IMR-90 (cell line): Measurements from ENCODE around the gene RNF133. TPM values are rescaled to one million over a fixed set of nuclear protein-coding genes. Genes with fewer than 3 reads are reported as not detected.

Experiments used
- ATAC-seq: fragments of 200-7000 bp; cut with Tn5 transposase; 2 replicates; pipeline ENCODE4 v1.9.1; 2020; ENCODE audit warnings: low read depth, mild to moderate bottlenecking, moderate library complexity
- BruUV-seq: library from RNA; stranded (reverse); fragments of 400-500 nt; replicated peaks from 2 replicates; lab custom pipeline; 2021; lab: Mats Ljungman, UMichigan
- CTCF ChIA-PET: fragments of 300-600 bp; formaldehyde crosslinking; extraction: SDS; loops from one replicate; lab custom pipeline; 2021; ENCODE audit warnings: antibody characterized with exemption; lab: Yijun Ruan, JAX
- POLR2A ChIA-PET: fragments of 300-600 bp; sonication (Branson Sonifier 250); formaldehyde crosslinking; loops from one replicate; lab custom pipeline; 2022; ENCODE audit warnings: antibody characterized with exemption; ENCODE audit not compliant: unreplicated experiment; lab: Charles Lee
- DNase-seq: peaks from one replicate; pipeline ENCODE4 v3.0.0; 2013
- H2AFZ ChIP-seq: replicated peaks from 2 replicates; pipeline ENCODE3; 2013; ENCODE audit warnings: low read length, mild to moderate bottlenecking; ENCODE audit not compliant: poor library complexity
- H2AK5ac ChIP-seq: 2 replicates; pipeline ENCODE4 v1.6.1; 2013; ENCODE audit warnings: low read depth, low read length, inconsistent platforms
- H2AK9ac ChIP-seq: replicated peaks from 2 replicates; pipeline ENCODE3; 2013; ENCODE audit warnings: mild to moderate bottlenecking, low read depth, low read length, moderate library complexity; ENCODE audit not compliant: poor library complexity
- H2BK120ac ChIP-seq: 2 replicates; pipeline ENCODE4 v1.6.1; 2013; ENCODE audit warnings: low read depth, low read length, inconsistent platforms
- H2BK15ac ChIP-seq: 3 replicates; pipeline ENCODE4 v1.6.1; 2013; ENCODE audit warnings: low read depth, low read length, inconsistent platforms
- H2BK20ac ChIP-seq: 2 replicates; pipeline ENCODE4 v1.6.1; 2013; ENCODE audit warnings: low read depth, mild to moderate bottlenecking, inconsistent platforms, low read length, moderate library complexity
- H2BK5ac ChIP-seq: 2 replicates; pipeline ENCODE4 v1.6.1; 2013; ENCODE audit warnings: mild to moderate bottlenecking, low read depth, low read length, inconsistent platforms; ENCODE audit not compliant: poor library complexity, severe bottlenecking
- H3K14ac ChIP-seq: replicated peaks from 2 replicates; pipeline ENCODE4 v1.6.1; 2013; ENCODE audit warnings: low read depth, low read length, inconsistent platforms
- H3K18ac ChIP-seq: 2 replicates; pipeline ENCODE4 v1.6.1; 2013; ENCODE audit warnings: low read depth, low read length, control low read depth
- H3K23ac ChIP-seq: 2 replicates; pipeline ENCODE4 v1.6.1; 2013; ENCODE audit warnings: low read depth, low read length, inconsistent platforms
- H3K27ac ChIP-seq: 2 replicates; pipeline ENCODE4 v1.5.1; 2013; ENCODE audit warnings: mild to moderate bottlenecking, control low read depth, low read length; ENCODE audit not compliant: insufficient read depth
- H3K27me3 ChIP-seq: 2 replicates; pipeline ENCODE4 v1.6.1; 2013; ENCODE audit warnings: low read length; ENCODE audit not compliant: control insufficient read depth, insufficient read depth
- H3K36me3 ChIP-seq: 2 replicates; pipeline ENCODE4 v1.6.1; 2013; ENCODE audit warnings: low read length, mixed read lengths; ENCODE audit not compliant: control insufficient read depth, insufficient read depth
- H3K4ac ChIP-seq: 2 replicates; pipeline ENCODE4 v1.6.1; 2013; ENCODE audit warnings: low read depth, low read length, inconsistent platforms
- H3K4me1 ChIP-seq: 2 replicates; pipeline ENCODE4 v1.6.1; 2013; ENCODE audit warnings: low read length, mixed read lengths; ENCODE audit not compliant: control insufficient read depth, insufficient read depth
- H3K4me2 ChIP-seq: 2 replicates; pipeline ENCODE4 v1.6.1; 2013; ENCODE audit warnings: low read depth, mild to moderate bottlenecking, control low read depth, low read length, moderate library complexity
- H3K4me3 ChIP-seq: 2 replicates; pipeline ENCODE4 v1.5.1; 2013; ENCODE audit warnings: low read depth, mild to moderate bottlenecking, control low read depth, low read length, moderate library complexity; ENCODE audit not compliant: insufficient read depth
- H3K56ac ChIP-seq: 2 replicates; pipeline ENCODE4 v1.6.1; 2013; ENCODE audit warnings: low read length, inconsistent platforms; ENCODE audit not compliant: insufficient read depth; ENCODE audit errors: extremely low read depth
- H3K79me1 ChIP-seq, 2 experiments: 2 replicates each; pipeline ENCODE4 v1.6.1; 2013; ENCODE audit warnings: low read length in 2 of 2, inconsistent platforms in 1 of 2, low read depth in 1 of 2
- H3K9ac ChIP-seq: 2 replicates; pipeline ENCODE4 v1.6.1; 2013; ENCODE audit warnings: low read depth, low read length, control low read depth
- H3K9me1 ChIP-seq: 2 replicates; pipeline ENCODE4 v1.6.1; 2013; ENCODE audit warnings: low read length, inconsistent platforms; ENCODE audit not compliant: insufficient read depth
- H3K9me3 ChIP-seq: 2 replicates; pipeline ENCODE4 v1.6.1; 2013; ENCODE audit warnings: low read length; ENCODE audit not compliant: control insufficient read depth, insufficient read depth
- H4K20me1 ChIP-seq: 2 replicates; pipeline ENCODE4 v1.6.1; 2013; ENCODE audit warnings: low read length, inconsistent platforms; ENCODE audit not compliant: insufficient read depth
- H4K5ac ChIP-seq: 2 replicates; pipeline ENCODE4 v1.6.1; 2013; ENCODE audit warnings: mild to moderate bottlenecking, low read depth, low read length, control low read depth
- H4K8ac ChIP-seq, 2 experiments: 2 replicates each; pipeline ENCODE4 v1.6.1; 2013; ENCODE audit warnings: low read depth in 2 of 2, low read length in 2 of 2, control low read depth in 1 of 2, inconsistent platforms in 1 of 2
- H4K91ac ChIP-seq: 2 replicates; pipeline ENCODE4 v1.6.1; 2013; ENCODE audit warnings: low read depth, low read length, inconsistent platforms; ENCODE audit not compliant: insufficient read depth
- RAD21 ChIP-seq: IDR thresholded peaks from 2 replicates; pipeline ENCODE4 v1.6.1; 2012; ENCODE audit warnings: low read length, improper control_type of control experiment
- WGBS, 2 experiments: methylation state at CpG; one replicate each; pipeline versions ENCODE4 v1.1.5 to v1.1.7; 2013; ENCODE audit warnings: missing lambda C conversion rate in 2 of 2; ENCODE audit not compliant: insufficient read length in 1 of 2; ENCODE audit errors: extremely low coverage in 2 of 2; 5-methylcytosine and 5-hydroxymethylcytosine counted together
- dilution Hi-C: fragments of 300-500 bp; cut with HindIII; formaldehyde crosslinking; loops from one replicate; pipeline ENCODE4 v1.14.3; 2018; ENCODE audit warnings: low sequenced_read_pairs; ENCODE audit not compliant: unreplicated experiment
- in situ Hi-C: fragments of 300-500 bp; cut with MboI; formaldehyde crosslinking; loops from 3 replicates; pipeline ENCODE4 v1.14.3; 2019; ENCODE audit warnings: low sequenced_read_pairs, inconsistent platforms, mixed read lengths
- intact Hi-C: fragments of 100-400 bp; cut with micrococcal nuclease; formaldehyde crosslinking; loops from 2 replicates; pipeline ENCODE4 v1.10.0; 2022
- polyA plus RNA-seq, 3 experiments: library from polyadenylated mRNA; depleted of rRNA; stranded (reverse); fragments of >200 nt; gene quantifications; 2 replicates each; pipeline ENCODE4 v1.2.3, GENCODE V29; 2012; ENCODE audit warnings: low replicate concordance in 1 of 3
- total RNA-seq: library from RNA; depleted of rRNA; stranded (reverse); fragments of >200 nt; gene quantifications from 2 replicates; pipeline ENCODE4 v1.2.3, GENCODE V29; 2012

The RNF133 gene
- total and polyA plus RNA-seq, 2 of the 4 experiments (the other 2 are of a cell fraction) = not detected

DNA sequence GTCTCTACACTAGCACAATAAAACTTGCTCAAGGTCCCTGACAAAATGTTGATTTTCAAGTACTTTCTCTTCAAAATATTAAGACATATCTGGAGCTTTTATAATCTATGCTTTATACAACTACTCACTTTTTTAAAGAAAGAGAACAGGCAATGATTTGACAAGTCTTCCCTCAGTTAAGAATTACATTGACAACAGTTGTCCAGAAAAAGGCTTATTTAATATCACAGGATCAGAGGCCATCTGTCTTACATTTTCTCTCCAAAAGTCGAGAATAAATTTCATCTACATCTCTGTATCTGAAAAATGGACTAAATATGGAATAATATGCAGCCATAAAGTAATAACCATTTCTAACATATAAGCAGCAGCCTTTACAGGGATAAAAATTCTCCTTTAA lies 12.0 kb upstream of the RNF133 start:
- BruUV-seq = no TSS peak
- dilution Hi-C loops = no loop called here
- H2BK5ac ChIP-seq = no peak overlapping the region

More for the DNA sequence above, 12.0 kb upstream of the RNF133 start:
- H4K20me1 ChIP-seq = no peaks in the 10 kb centered on the region
- H2AK9ac ChIP-seq = no peak overlapping the region
- H3K23ac ChIP-seq = no peak overlapping the region
- H4K8ac ChIP-seq = no peak overlapping the region
- POLR2A ChIA-PET = no interaction called here
- H3K14ac ChIP-seq = no peak overlapping the region
- H3K27me3 ChIP-seq = no peaks in the 10 kb centered on the region
- no peak overlapping the region for H3K27ac ChIP-seq
- TF ChIP-seq RAD21 = no peak
- H3K18ac ChIP-seq = no peak overlapping the region
- H2BK20ac ChIP-seq = no peak overlapping the region
- ATAC-seq (no peak), DNase-seq (no peak)
- no peak overlapping the region for H4K91ac ChIP-seq
- no peaks in the 10 kb centered on the region; the same call in 1 of the 2 replicates for H3K9me3 ChIP-seq
- H2AFZ ChIP-seq = no peak overlapping the region
- H2AK5ac ChIP-seq = no peak overlapping the region
- no peaks in the 10 kb centered on the region for H3K79me1 ChIP-seq
- H3K4me1 ChIP-seq = no peaks in the 10 kb centered on the region
- H2BK15ac ChIP-seq = no peak overlapping the region
- no peaks in the 10 kb centered on the region for H3K36me3 ChIP-seq
- no peak overlapping the region for H3K56ac ChIP-seq
- no CpG with 5 or more reads among the region's 1 CpG for WGBS, 2 experiments
- intact Hi-C loops (no loop called here), in situ Hi-C loops (no loop called here)
- no peak overlapping the region for H3K4ac ChIP-seq
- CTCF ChIA-PET = no interaction called here
- H4K5ac ChIP-seq = no peak overlapping the region
- no peak overlapping the region for H2BK120ac ChIP-seq
- H3K9ac ChIP-seq = no peak overlapping the region
- no peak overlapping the region for H3K4me2 ChIP-seq
- no peaks in the 10 kb centered on the region for H3K9me1 ChIP-seq
- no peak overlapping the region for H3K4me3 ChIP-seq
